Stimulated activated naive CD8-positive, alpha-beta T cell treated with anti-CD3 and anti-CD28 coated beads, Interleukin-15, Interleukin-2, amounts not matched to agents 100 ng/mL and 50 ng/mL, for 24 hours (primary cell): ENCODE measurements around the gene ME1.
"Not testable (repeated sequence)": the region's sequence is repeated elsewhere in the genome, so short reads cannot be mapped to it uniquely, and the experiment has no call there.

Experiments
- H3K27ac Mint-ChIP-seq: one replicate; pipeline ENCODE4 v1.8.0; 2021; ENCODE audit warnings: mild to moderate bottlenecking, mixed read lengths
- H3K27me3 Mint-ChIP-seq: one replicate; pipeline ENCODE4 v1.8.0; 2021; ENCODE audit warnings: mixed read lengths
- H3K36me3 Mint-ChIP-seq: one replicate; pipeline ENCODE4 v1.8.0; 2021; ENCODE audit warnings: low read depth, mixed read lengths
- H3K4me1 Mint-ChIP-seq: one replicate; pipeline ENCODE4 v1.8.0; 2021; ENCODE audit warnings: low read depth, mixed read lengths
- H3K4me3 Mint-ChIP-seq: one replicate; pipeline ENCODE4 v1.8.0; 2021; ENCODE audit warnings: mild to moderate bottlenecking, mixed read lengths
- H3K9me3 Mint-ChIP-seq: one replicate; pipeline ENCODE4 v1.8.0; 2021; ENCODE audit warnings: mixed read lengths

Gene ME1

DNA sequence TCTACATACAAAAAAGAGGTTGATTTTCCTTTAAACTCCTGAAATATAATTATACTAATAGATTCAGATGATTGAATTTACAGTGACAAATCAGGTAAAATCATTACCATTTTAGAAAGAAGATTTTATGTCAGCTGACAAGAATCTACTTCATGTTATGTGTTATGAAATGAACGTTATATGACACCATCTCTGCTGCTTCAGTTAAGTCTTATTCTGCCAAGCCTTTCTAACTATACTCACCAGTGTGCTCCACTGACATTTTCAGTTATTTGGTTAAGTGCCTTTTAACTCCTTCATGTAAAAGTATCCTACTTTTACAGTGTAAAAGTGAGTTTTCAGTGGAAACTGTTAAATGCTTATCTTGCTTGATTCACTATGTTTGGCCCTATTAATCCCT is 157.3 kb downstream of the ME1 start:
- Mint-ChIP-seq H3K27ac (no peak overlapping the region), H3K4me3 (no peak overlapping the region), H3K4me1 (peaks cover 7% of the 10 kb centered on the region), H3K9me3 (no peaks in the 10 kb centered on the region), H3K36me3 (no peaks in the 10 kb centered on the region), H3K27me3 (peaks cover 8% of the 10 kb centered on the region)

GRCh38 chr6:83270971-83271719 is 159.7 kb downstream of the ME1 start:
- H3K9me3 Mint-ChIP-seq = no peaks in the 10 kb centered on the region
- H3K4me3 Mint-ChIP-seq = no peak overlapping the region
- no peaks in the 10 kb centered on the region for H3K36me3 Mint-ChIP-seq
- peaks cover 4% of the 10 kb centered on the region for H3K27me3 Mint-ChIP-seq
- H3K27ac Mint-ChIP-seq = no peak overlapping the region
- peaks cover 7% of the 10 kb centered on the region for H3K4me1 Mint-ChIP-seq

DNA sequence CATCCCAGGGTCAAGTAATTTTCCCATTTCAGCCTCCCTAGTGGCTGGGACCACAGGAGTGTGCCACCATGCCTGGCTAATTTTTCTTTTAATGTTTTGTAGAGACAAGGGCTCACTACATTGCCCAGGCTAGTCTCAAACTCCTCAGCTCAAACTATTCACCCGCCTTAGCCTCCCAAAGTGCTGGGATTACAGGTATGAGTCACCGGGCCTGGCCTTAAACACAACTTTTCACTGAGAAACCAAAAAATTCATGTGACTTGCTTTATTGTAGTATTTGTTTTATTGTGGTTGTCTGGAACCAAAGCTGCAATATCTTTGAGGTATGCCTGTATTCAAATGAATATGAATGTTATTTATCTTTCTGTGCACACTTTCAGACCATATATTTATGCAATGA is 165.5 kb downstream of the ME1 start:
- H3K4me1 Mint-ChIP-seq = no peaks in the 10 kb centered on the region
- no peaks in the 10 kb centered on the region for H3K36me3 Mint-ChIP-seq
- H3K27me3 Mint-ChIP-seq = peaks cover 14% of the 10 kb centered on the region
- no peak overlapping the region for H3K27ac Mint-ChIP-seq
- H3K9me3 Mint-ChIP-seq = no peaks in the 10 kb centered on the region
- no peak overlapping the region for H3K4me3 Mint-ChIP-seq

- Mint-ChIP-seq H3K4me3 (no peak overlapping the region), H3K4me1 (no peaks in the 10 kb centered on the region), H3K36me3 (no peaks in the 10 kb centered on the region), H3K27ac (no peak overlapping the region), H3K27me3 (peaks cover 13% of the 10 kb centered on the region), H3K9me3 (no peaks in the 10 kb centered on the region)
These were observed 170.3 kb downstream of the ME1 start for GRCh38 chr6:83260577-83260976.

DNA sequence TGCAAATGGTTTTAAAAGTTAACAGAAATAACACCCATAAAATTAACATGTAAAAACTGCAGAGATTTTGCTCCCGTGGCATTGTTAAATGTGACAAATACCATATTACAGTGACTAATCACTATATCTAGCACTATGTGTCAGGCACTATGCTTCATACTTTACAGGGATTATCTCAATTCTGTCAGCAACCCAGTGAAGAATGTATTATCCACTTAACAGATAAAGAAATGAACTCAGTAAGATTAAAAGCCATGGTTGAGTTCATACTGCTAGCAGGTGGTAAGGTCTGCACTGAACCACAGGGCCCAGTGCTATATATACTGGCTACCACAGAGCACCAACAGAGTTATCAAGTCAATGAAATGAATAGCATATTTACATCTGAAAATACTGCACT is 172.3 kb downstream of the ME1 start:
- Mint-ChIP-seq H3K4me1 (no peaks in the 10 kb centered on the region), H3K27ac (no peak overlapping the region), H3K27me3 (peaks cover 9% of the 10 kb centered on the region), H3K36me3 (no peaks in the 10 kb centered on the region), H3K9me3 (no peaks in the 10 kb centered on the region), H3K4me3 (no peak overlapping the region)

- H3K4me1 Mint-ChIP-seq = no peaks in the 10 kb centered on the region
- H3K4me3 Mint-ChIP-seq = no peak overlapping the region
- H3K27ac Mint-ChIP-seq = no peak overlapping the region
- no peaks in the 10 kb centered on the region for H3K9me3 Mint-ChIP-seq
- H3K36me3 Mint-ChIP-seq = no peaks in the 10 kb centered on the region
- peaks cover 9% of the 10 kb centered on the region for H3K27me3 Mint-ChIP-seq
These were observed 173.1 kb downstream of the ME1 start for GRCh38 chr6:83257791-83258190.

DNA sequence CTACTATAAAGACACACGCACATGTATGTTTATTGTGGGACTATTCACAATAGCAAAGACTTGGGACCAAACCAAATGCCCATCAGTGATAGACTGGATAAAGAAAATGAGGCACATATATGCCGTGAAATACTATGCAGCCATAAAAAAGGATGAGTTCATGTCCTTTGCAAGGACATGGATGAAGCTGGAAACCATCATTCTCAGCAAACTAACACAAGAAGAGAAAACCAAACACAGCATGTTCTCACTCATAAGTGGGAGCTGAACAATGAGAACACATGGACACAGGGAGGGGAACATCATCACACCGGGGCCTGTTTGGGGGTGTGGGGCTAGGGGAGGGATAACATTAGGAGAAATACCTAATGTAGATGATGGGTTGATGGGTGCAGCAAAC is 174.1 kb downstream of the ME1 start:
- not testable (repeated sequence) for H3K36me3 Mint-ChIP-seq, H3K4me1 Mint-ChIP-seq, H3K9me3 Mint-ChIP-seq, H3K4me3 Mint-ChIP-seq, H3K27ac Mint-ChIP-seq
- peaks cover 14% of the 10 kb centered on the region for H3K27me3 Mint-ChIP-seq

GRCh38 chr6:83252719-83253118 is 178.1 kb downstream of the ME1 start:
- H3K27ac Mint-ChIP-seq = no peak overlapping the region
- H3K4me1 Mint-ChIP-seq = no peaks in the 10 kb centered on the region
- H3K27me3 Mint-ChIP-seq = peaks cover 8% of the 10 kb centered on the region
- no peak overlapping the region for H3K4me3 Mint-ChIP-seq
- H3K36me3 Mint-ChIP-seq = no peaks in the 10 kb centered on the region
- no peaks in the 10 kb centered on the region for H3K9me3 Mint-ChIP-seq

DNA sequence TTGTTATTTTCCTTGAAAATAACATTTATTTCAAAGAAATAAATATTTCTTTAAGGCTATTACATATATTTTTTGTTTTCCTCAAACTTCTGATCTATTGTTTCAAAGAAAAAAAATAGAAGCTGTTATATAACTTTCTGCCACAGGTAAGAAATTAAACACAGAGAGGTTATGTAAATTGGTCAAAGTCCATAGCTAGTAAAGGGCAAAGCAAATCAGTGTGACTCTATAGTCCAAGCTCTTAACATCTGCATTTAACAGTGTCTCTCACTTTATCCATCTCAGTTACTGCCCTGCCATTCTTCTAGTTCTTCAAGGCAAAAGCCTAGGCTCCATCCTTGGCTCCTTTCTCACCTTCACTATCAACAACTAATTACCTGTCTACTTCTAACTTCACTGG is 180.6 kb downstream of the ME1 start:
- Mint-ChIP-seq H3K4me1 (no peaks in the 10 kb centered on the region), H3K27me3 (peaks cover 8% of the 10 kb centered on the region), H3K9me3 (no peaks in the 10 kb centered on the region), H3K4me3 (no peak overlapping the region), H3K36me3 (no peaks in the 10 kb centered on the region), H3K27ac (no peak overlapping the region)

DNA sequence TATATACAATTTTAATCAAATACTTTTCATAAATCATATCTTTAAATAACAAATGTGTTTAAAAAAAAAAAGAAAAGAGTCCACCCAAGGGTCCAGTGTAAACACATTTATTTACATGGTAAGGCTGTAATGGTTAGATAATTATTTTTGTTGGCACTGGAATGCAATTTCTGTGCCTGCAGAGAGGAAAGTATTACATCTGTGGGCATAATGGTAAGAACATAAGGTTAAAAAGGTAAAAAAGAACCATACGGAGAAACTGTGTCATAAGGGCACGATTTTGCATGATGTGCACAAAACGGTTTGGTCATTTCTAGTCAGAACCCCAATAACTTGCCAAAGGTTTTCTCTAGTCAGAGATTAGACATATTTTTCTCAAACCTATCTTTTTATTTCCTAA is 183.4 kb downstream of the ME1 start:
- H3K27ac Mint-ChIP-seq = no peak overlapping the region
- H3K9me3 Mint-ChIP-seq = no peaks in the 10 kb centered on the region
- peaks cover 15% of the 10 kb centered on the region for H3K27me3 Mint-ChIP-seq
- no peaks in the 10 kb centered on the region for H3K36me3 Mint-ChIP-seq
- H3K4me1 Mint-ChIP-seq = no peaks in the 10 kb centered on the region
- no peak overlapping the region for H3K4me3 Mint-ChIP-seq

GRCh38 chr6:83231146-83231545 is 199.7 kb downstream of the ME1 start:
- H3K4me1 Mint-ChIP-seq = no peaks in the 10 kb centered on the region
- no peaks in the 10 kb centered on the region for H3K9me3 Mint-ChIP-seq
- peaks cover 18% of the 10 kb centered on the region for H3K27me3 Mint-ChIP-seq
- no peak overlapping the region for H3K27ac Mint-ChIP-seq
- no peak overlapping the region for H3K4me3 Mint-ChIP-seq
- no peaks in the 10 kb centered on the region for H3K36me3 Mint-ChIP-seq

GRCh38 chr6:83226517-83226916 is 204.3 kb downstream of the ME1 start:
- Mint-ChIP-seq H3K27me3 (peaks cover 7% of the 10 kb centered on the region), H3K4me1 (no peaks in the 10 kb centered on the region), H3K27ac (no peak overlapping the region), H3K36me3 (no peaks in the 10 kb centered on the region), H3K4me3 (no peak overlapping the region), H3K9me3 (no peaks in the 10 kb centered on the region)

GRCh38 chr6:83221889-83222479 is 208.9 kb downstream of the ME1 start:
- no peaks in the 10 kb centered on the region for H3K36me3 Mint-ChIP-seq
- no peaks in the 10 kb centered on the region for H3K9me3 Mint-ChIP-seq
- H3K27me3 Mint-ChIP-seq = peaks cover 4% of the 10 kb centered on the region
- H3K27ac Mint-ChIP-seq = no peak overlapping the region
- no peak overlapping the region for H3K4me3 Mint-ChIP-seq
- no peaks in the 10 kb centered on the region for H3K4me1 Mint-ChIP-seq

- H3K9me3 Mint-ChIP-seq = no peaks in the 10 kb centered on the region
- H3K27me3 Mint-ChIP-seq = peaks cover 4% of the 10 kb centered on the region
- no peaks in the 10 kb centered on the region for H3K4me1 Mint-ChIP-seq
- H3K36me3 Mint-ChIP-seq = no peaks in the 10 kb centered on the region
- no peak overlapping the region for H3K27ac Mint-ChIP-seq
- H3K4me3 Mint-ChIP-seq = no peak overlapping the region
These were observed 209.6 kb downstream of the ME1 start for GRCh38 chr6:83221276-83221675.

- Mint-ChIP-seq H3K27me3 (peaks cover 4% of the 10 kb centered on the region), H3K36me3 (no peaks in the 10 kb centered on the region), H3K27ac (no peak overlapping the region), H3K4me1 (no peaks in the 10 kb centered on the region), H3K4me3 (no peak overlapping the region), H3K9me3 (no peaks in the 10 kb centered on the region)
These were observed 210.7 kb downstream of the ME1 start for GRCh38 chr6:83220121-83220520.

DNA sequence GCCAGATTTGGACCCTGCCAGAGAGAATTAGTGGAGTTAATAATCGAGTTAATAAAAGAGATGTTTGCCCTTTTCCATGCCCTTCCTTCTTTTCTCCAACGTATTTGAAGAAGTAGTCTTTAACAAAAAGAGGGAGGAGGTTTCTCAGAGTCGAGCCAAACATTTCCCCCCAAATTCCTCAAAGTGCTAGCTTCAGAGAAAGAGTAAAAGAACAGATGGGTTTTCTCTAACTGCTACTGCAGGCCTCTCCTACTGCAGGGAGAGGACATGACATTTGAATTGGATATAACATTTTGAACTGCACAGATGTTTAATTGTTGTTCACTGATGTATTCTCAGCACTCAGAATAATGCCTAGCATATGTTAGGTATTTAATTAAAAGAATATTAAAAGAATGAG is 212.2 kb downstream of the ME1 start:
- no peaks in the 10 kb centered on the region for H3K9me3 Mint-ChIP-seq
- H3K4me1 Mint-ChIP-seq = no peaks in the 10 kb centered on the region
- no peak overlapping the region for H3K27ac Mint-ChIP-seq
- H3K4me3 Mint-ChIP-seq = no peak overlapping the region
- H3K27me3 Mint-ChIP-seq = peaks cover 9% of the 10 kb centered on the region
- no peaks in the 10 kb centered on the region for H3K36me3 Mint-ChIP-seq
